ENCODE data around the gene BEND5. TPM values are rescaled to one million over a fixed set of nuclear protein-coding genes. Genes with fewer than 3 reads are reported as not detected.

Gene BEND5
- total and polyA plus RNA-seq, 2 of the 13 experiments (the other 11 are each of a cell fraction or from before 2014, with no cell fraction given): 0.11 TPM; not detected in 1

- no peak for TF ChIP-seq SP2 (CRISPR knock-in tag; IDR thresholded peaks at IDR 0.05)
Measured at GRCh38 chr1:48793863-48794262, 17.2 kb upstream of the BEND5 start (continued).

- Histone ChIP-seq H3K4me1 (ENCODE audit: insufficient read depth, low read length) (no peaks in the 10 kb centered on the region), H3K36me3 (replicated peaks in 1 of 2; ENCODE audit: control insufficient read depth in 1 of 2, insufficient read depth in 2 of 2, low read length in 2 of 2) (no peaks in the 10 kb centered on the region), H3K79me2 (ENCODE audit: insufficient read depth, low read length) (no peaks in the 10 kb centered on the region), H3K4me3 (replicated peaks in 1 of 3; ENCODE audit: insufficient read depth in 1 of 3, low read depth in 2 of 3, low read length in 3 of 3) (no peak overlapping the region), H2AFZ (ENCODE audit: low read length) (no peak overlapping the region), H3K9ac (ENCODE audit: insufficient read depth, low read depth, low read length) (no peak overlapping the region), H3K27ac (ENCODE audit: extremely low read length, insufficient read depth, low read length) (no peak overlapping the region), H4K20me1 (ENCODE audit: insufficient read depth, low read length) (no peaks in the 10 kb centered on the region), H3K27me3 (ENCODE audit: control insufficient read depth in 1 of 2, insufficient read depth in 2 of 2, low read length in 2 of 2) (no peaks in the 10 kb centered on the region), H3K9me3 (ENCODE audit: low read length) (no peaks in the 10 kb centered on the region; the same call in 1 of the 2 replicates), H3K4me2 (ENCODE audit: low read depth, low read length) (no peak overlapping the region)
- CTCF ChIA-PET (ENCODE audit: low intra/inter-chr PET ratio, low total read pairs): no interaction called here
- 31% methylated on average over 1 of the region's 1 CpG for WGBS (ENCODE audit: low lambda C conversion rate)
- FAIRE-seq (no peak), ATAC-seq (no peak), DNase-seq (ENCODE audit: low spot score) (no peak)
- POLR2A ChIA-PET: no interaction called here
- BruUV-seq (replicated peaks): no TSS peak
- TF ChIP-seq ZNF567 (CRISPR knock-in tag; IDR thresholded peaks at IDR 0.05; ENCODE audit: borderline replicate concordance) (no peak), ZNF646 (CRISPR knock-in tag; IDR thresholded peaks at IDR 0.05) (no peak)
- in situ Hi-C loops (cut with HindIII; ENCODE audit: extremely low pct_ligation_motif_present, low pct_unique_long_range_greater_than_20kb) (no loop called here), intact Hi-C loops (cut with micrococcal nuclease; ENCODE audit: unreplicated experiment) (no loop called here)
Measured at GRCh38 chr1:48792961-48793360, 16.3 kb upstream of the BEND5 start.

All from HepG2 (cell line).